ENCODE measurements around the gene ZNF678.
"Not testable (repeated sequence)": the region's sequence is repeated elsewhere in the genome, so short reads cannot be mapped to it uniquely, and the experiment has no call there.

ZNF678 gene

GRCh38 chr1:227607336-227607898 lies 44.1 kb downstream of the ZNF678 start:
- no peak for DNase-seq

GRCh38 chr1:227612658-227613057 lies 49.3 kb downstream of the ZNF678 start:
- DNase-seq: no peak

- no peak for DNase-seq
Measured at GRCh38 chr1:227613526-227613925, 50.2 kb downstream of the ZNF678 start.

- no peak for DNase-seq
Measured at GRCh38 chr1:227621211-227621610, 57.9 kb downstream of the ZNF678 start.

- no peak for DNase-seq
Measured at GRCh38 chr1:227622739-227623475, 59.6 kb downstream of the ZNF678 start.

GRCh38 chr1:227632325-227632724 lies 69.0 kb downstream of the ZNF678 start:
- no peak for DNase-seq

- no peak for DNase-seq
Measured at GRCh38 chr1:227635596-227635995, 72.2 kb downstream of the ZNF678 start.

- no peak for DNase-seq
Measured at GRCh38 chr1:227654431-227654830, 91.1 kb downstream of the ZNF678 start.

- DNase-seq: no peak
Measured at GRCh38 chr1:227654858-227655752, 91.7 kb downstream of the ZNF678 start.

- no peak for DNase-seq
Measured at GRCh38 chr1:227661495-227661894, 98.1 kb downstream of the ZNF678 start.

GRCh38 chr1:227662933-227663332 lies 99.6 kb downstream of the ZNF678 start:
- no peak for DNase-seq

- no peak for DNase-seq
Measured at GRCh38 chr1:227666286-227666685, 102.9 kb downstream of the ZNF678 start.

- no peak for DNase-seq
Measured at GRCh38 chr1:227673441-227673840, 110.1 kb downstream of the ZNF678 start.

GRCh38 chr1:227685807-227686206 lies 122.5 kb downstream of the ZNF678 start:
- DNase-seq: no peak

GRCh38 chr1:227697321-227697864 lies 134.0 kb downstream of the ZNF678 start:
- no peak for DNase-seq

- DNase-seq: not testable (repeated sequence)
Measured at GRCh38 chr1:227701631-227702030, 138.3 kb downstream of the ZNF678 start.

GRCh38 chr1:227707846-227708245 lies 144.5 kb downstream of the ZNF678 start:
- no peak for DNase-seq

GRCh38 chr1:227709451-227709850 lies 146.1 kb downstream of the ZNF678 start:
- DNase-seq: no peak

GRCh38 chr1:227710474-227710873 lies 147.1 kb downstream of the ZNF678 start:
- not testable (repeated sequence) for DNase-seq

GRCh38 chr1:227712648-227713047 lies 149.3 kb downstream of the ZNF678 start:
- no peak for DNase-seq

GRCh38 chr1:227718932-227719331 lies 155.6 kb downstream of the ZNF678 start:
- DNase-seq: no peak

GRCh38 chr1:227723474-227723873 lies 160.1 kb downstream of the ZNF678 start:
- no peak for DNase-seq

GRCh38 chr1:227725046-227725445 lies 161.7 kb downstream of the ZNF678 start:
- DNase-seq: no peak

Data from inflammatory macrophage treated with lipopolysaccharide for 1 hour (primary cell).